HG03565 (cell line): ENCODE results near the gene KCNH1.

ENCODE experiments used
- ATAC-seq: cut with Tn5 transposase; IDR thresholded peaks from one replicate; pipeline ENCODE4 v1.9.1; 2021; ENCODE audit warnings: mild to moderate bottlenecking, moderate library complexity; ENCODE audit not compliant: unreplicated experiment

Gene KCNH1

GRCh38 chr1:211133836-211134669 lies at the start of gene KCNH1:
Gene KCNH1, minus strand, starts transcription at chr1:211134148. Its CDS starts 203 bp downstream, at chr1:211133945.
- peak; percentile 88 for ATAC-seq

GRCh38 chr1:211182746-211183145 lies 48.8 kb upstream of the KCNH1 start:
- ATAC-seq, result no peak

GRCh38 chr1:211174375-211174774 lies 40.4 kb upstream of the KCNH1 start:
- ATAC-seq, result no peak

DNA sequence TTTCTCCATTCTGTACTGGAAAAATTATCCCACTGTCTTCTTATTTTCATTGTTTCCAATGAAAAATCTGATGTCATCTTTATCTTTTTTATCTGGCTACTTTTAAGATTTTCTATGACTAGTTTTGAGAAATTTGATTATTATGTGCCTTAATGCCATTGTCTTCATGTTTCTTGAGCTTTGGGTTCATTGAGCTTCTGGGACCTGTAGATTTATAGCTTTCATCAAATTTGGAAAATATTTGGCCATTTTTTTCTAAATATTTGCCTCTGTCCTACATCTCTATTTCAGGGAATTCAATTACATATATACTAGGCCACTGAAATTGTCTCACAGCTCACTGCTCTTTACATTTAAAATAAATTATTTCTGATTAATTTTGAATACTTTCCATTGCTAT lies 38.7 kb upstream of the KCNH1 start:
- ATAC-seq, result no peak

GRCh38 chr1:211169353-211169752 lies 35.4 kb upstream of the KCNH1 start:
- no peak for ATAC-seq

DNA sequence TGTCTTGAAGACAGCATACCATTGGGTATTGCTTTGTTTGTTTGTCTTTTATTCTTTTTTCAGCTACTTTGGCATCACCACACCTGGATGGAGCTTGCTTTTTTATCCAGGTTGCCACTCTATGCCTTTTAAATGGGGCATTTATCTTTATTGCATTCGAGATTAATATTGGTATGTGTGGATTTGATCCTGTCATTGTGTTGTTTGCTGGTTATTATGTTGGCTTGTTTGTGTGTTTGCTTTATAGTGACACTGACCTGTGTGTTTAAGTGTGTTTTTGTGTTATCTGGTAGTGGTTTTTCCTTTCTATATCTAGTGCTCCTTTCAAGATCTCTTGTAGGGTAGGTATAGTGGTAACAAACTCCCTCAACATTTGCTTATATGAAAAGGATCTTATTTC lies 24.9 kb upstream of the KCNH1 start:
- no peak for ATAC-seq

DNA sequence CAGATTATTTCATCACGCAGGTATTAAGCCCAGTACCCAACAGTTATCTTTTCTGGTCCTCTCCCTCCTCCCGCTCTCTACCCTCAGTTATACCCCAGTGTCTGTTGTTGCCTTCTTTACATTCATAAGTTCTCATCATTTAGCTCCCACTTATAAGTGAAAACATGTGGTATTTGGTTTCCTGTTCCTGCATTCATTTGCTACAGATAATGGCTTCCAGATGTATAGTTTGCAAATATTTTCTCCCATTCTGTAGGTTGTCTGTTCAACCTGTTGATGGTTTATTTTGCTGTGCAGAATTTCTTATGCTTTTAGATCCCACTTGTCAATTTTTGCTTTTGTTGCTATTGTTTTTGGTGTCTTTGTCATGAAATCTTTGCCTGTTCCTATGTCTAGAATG lies 21.1 kb upstream of the KCNH1 start:
- no peak for ATAC-seq

- ATAC-seq, result no peak
Observed at GRCh38 chr1:211153932-211154331, 20.0 kb upstream of the KCNH1 start.

DNA sequence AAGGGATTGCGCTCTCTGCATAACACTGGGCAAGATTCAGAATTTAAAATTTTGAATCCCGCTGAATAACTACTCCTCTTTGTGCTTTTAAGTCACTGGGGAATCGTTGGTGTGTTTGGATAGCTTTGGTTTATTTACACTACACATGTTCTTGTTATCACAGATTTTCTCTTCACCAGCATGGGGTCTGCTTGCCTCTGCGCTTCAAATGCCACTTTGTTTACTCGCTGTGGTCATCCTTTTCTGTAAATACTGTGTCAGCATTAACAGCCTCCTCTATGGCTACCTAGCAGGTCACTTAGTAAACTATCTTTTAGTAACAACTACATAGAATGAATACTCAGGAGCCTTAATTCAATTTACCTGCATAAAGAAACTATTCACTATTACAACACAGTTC lies 14.4 kb upstream of the KCNH1 start:
- ATAC-seq, result no peak

- ATAC-seq, result no peak
Observed at GRCh38 chr1:211145944-211146343, 12.0 kb upstream of the KCNH1 start.

DNA sequence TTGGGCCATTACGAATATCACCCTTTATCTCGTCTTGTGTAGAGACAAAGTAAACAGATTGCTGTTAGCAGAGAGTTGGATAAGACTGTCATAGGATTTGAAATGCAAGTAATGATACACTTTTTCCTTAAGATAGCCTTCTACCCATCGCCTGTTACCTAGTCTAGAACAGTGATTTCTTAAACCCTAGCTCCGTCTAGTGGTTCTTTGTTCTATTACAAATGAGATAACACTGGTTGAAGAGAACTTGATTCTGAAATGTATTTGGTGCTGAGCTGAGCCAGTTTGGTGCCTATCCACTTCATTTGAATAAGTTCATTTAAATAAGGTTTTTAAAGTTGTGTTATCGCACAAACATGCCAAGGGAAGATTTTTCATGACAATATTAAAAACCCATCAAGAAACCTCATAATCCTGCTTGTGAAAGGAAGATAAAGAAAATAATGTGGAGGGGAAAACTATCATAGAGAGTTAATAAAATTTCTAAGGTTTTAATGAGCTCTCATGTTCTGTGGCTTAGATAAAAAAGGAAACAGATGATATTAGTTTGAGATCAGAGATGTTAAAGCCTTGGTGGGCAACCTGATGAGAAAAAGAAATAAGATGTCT lies 1.5 kb upstream of the KCNH1 start:
- no peak for ATAC-seq

GRCh38 chr1:211133393-211133835 lies 534 bp downstream of the KCNH1 start:
- no peak for ATAC-seq

- ATAC-seq, result no peak
Observed at GRCh38 chr1:211132721-211133392, 1.1 kb downstream of the KCNH1 start.

- ATAC-seq, result no peak
Observed at GRCh38 chr1:211129776-211130175, 4.2 kb downstream of the KCNH1 start.

GRCh38 chr1:211127166-211127565 lies 6.8 kb downstream of the KCNH1 start:
- ATAC-seq, result no peak

- ATAC-seq, result no peak
Observed at GRCh38 chr1:211126622-211127021, 7.3 kb downstream of the KCNH1 start.

GRCh38 chr1:211118407-211119102 lies 15.4 kb downstream of the KCNH1 start:
- no peak for ATAC-seq

- no peak for ATAC-seq
Observed at GRCh38 chr1:211114446-211114845, 19.5 kb downstream of the KCNH1 start.

DNA sequence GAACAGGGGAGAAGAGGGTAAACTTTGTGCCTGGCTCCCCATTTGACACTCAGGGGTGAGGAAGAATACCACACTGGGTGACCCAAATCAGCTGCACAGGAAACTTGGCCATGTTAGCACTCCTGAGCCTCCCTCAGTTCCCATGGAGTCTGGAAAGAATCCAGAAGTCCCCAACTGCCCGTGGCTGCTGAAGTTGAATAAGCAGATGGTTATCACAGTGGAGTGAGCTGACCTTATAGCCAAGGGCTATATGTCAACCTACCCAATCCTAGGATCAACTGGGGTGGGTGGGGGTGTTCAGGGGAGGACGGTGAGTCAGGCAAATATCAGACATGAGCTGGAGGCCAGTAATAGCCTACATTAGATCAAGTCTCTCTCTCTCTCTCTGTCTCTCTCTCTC lies 20.4 kb downstream of the KCNH1 start:
- ATAC-seq, result no peak

DNA sequence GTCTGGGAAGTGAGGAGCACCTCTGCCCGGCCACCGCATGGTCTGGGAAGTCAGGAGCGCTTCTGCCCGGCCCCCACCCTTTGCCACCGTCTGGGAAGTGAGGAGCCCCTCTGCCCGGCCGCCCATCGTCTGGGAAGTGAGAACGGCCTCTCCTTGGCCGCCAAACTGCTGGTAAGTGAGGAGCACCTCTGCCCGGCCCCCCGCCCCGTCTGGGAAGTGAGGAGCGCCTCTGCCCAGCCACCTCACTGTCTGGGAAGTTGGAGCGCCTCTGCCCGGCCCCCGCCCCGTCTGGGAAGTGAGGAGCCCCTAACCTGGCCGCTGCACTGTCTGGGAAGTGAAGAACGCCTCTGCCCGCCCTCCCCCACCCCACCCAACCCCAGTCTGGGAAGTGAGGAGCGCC lies 22.6 kb downstream of the KCNH1 start:
- no peak for ATAC-seq

DNA sequence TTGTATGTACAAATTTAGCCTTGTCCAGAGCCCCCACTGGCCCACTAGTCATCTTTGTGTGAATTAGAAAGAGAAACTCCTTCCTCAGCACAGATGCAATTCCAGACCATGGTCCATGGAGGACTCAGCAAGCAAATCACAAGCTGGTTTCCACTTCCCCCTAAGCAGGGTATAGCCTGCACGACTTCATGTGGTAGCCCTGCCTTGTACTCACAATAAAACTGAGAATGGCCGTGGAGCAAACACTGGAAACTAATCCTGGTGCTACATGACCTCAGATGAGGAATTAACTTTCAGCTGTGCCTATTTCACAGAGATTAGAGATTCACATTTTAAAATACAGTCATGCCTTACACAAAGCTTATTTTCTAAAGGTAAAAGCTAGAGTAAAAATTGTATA lies 32.5 kb downstream of the KCNH1 start:
- ATAC-seq, result no peak
